SK-N-SH treated with all-trans-retinoic acid at 6 μM for 48 hours (cell line): ENCODE measurements around the gene TCF23.

Experiments used
- ATAC-seq: fragments of 200-7000 bp; cut with Tn5 transposase; 3 replicates; pipeline ENCODE4 v1.9.1; 2020; ENCODE audit warnings: mild to moderate bottlenecking, moderate library complexity
- ARNTL ChIP-seq: fragments of 450-650 bp; formaldehyde crosslinking; IDR thresholded peaks from 2 replicates; pipeline ENCODE4 v1.5.0; 2020; ENCODE audit warnings: low read depth, mild to moderate bottlenecking, moderate library complexity, borderline replicate concordance
- BACH2 ChIP-seq: fragments of 250-450 bp; sonication (Bioruptor Pico); IDR thresholded peaks from 2 replicates; pipeline ENCODE4 v1.9.0; 2021; ENCODE audit warnings: mild to moderate bottlenecking, borderline replicate concordance
- CREB5 ChIP-seq: fragments of 250-450 bp; sonication (Bioruptor Pico); IDR thresholded peaks from 2 replicates; pipeline ENCODE4 v1.5.1; 2020; ENCODE audit warnings: low read depth, mild to moderate bottlenecking, moderate library complexity
- CSDC2 ChIP-seq: fragments of 250-450 bp; sonication (Bioruptor Pico); IDR thresholded peaks from 2 replicates; pipeline ENCODE4 v1.5.0; 2020; ENCODE audit warnings: mild to moderate bottlenecking, moderate library complexity
- CSRNP3 ChIP-seq: fragments of 250-450 bp; sonication (Bioruptor Pico); IDR thresholded peaks from 2 replicates; pipeline ENCODE4 v1.5.1; 2021; ENCODE audit warnings: mild to moderate bottlenecking, moderate library complexity
- GLIS3 ChIP-seq: fragments of 250-450 bp; sonication (Bioruptor Pico); IDR thresholded peaks from 2 replicates; pipeline ENCODE4 v1.5.0; 2020; ENCODE audit warnings: mild to moderate bottlenecking, moderate library complexity
- ISL1 ChIP-seq: fragments of 250-450 bp; sonication (Bioruptor Pico); IDR thresholded peaks from 2 replicates; pipeline ENCODE4 v2.1.2; 2022; ENCODE audit warnings: mild to moderate bottlenecking, moderate library complexity
- OSR1 ChIP-seq: fragments of 250-450 bp; sonication (Bioruptor Pico); IDR thresholded peaks from 2 replicates; pipeline ENCODE4 v1.8.0; 2022; ENCODE audit warnings: moderate library complexity, mild to moderate bottlenecking, inconsistent platforms
- POU6F1 ChIP-seq: fragments of 250-450 bp; sonication (Bioruptor Pico); IDR thresholded peaks from 2 replicates; pipeline ENCODE4 v1.8.0; 2021; ENCODE audit warnings: low read depth, mild to moderate bottlenecking, moderate library complexity, borderline replicate concordance
- PPARA ChIP-seq: fragments of 250-450 bp; sonication (Bioruptor Pico); IDR thresholded peaks from 2 replicates; pipeline ENCODE4 v1.5.0; 2020; ENCODE audit warnings: mild to moderate bottlenecking, borderline replicate concordance
- RARB ChIP-seq: fragments of 250-450 bp; sonication (Bioruptor Pico); IDR thresholded peaks from 2 replicates; pipeline ENCODE4 v1.8.0; 2021; ENCODE audit warnings: mild to moderate bottlenecking, moderate library complexity
- SNAI2 ChIP-seq: fragments of 250-450 bp; sonication (Bioruptor Pico); IDR thresholded peaks from 2 replicates; pipeline ENCODE4 v1.5.0; 2020; ENCODE audit warnings: mild to moderate bottlenecking, moderate library complexity
- TCF4 ChIP-seq: fragments of 250-450 bp; sonication (Bioruptor Pico); IDR thresholded peaks from 2 replicates; pipeline ENCODE4 v1.8.0; 2021; ENCODE audit warnings: mild to moderate bottlenecking, moderate library complexity, borderline replicate concordance
- TOX ChIP-seq: fragments of 250-450 bp; sonication (Bioruptor Pico); IDR thresholded peaks from 2 replicates; pipeline ENCODE4 v1.8.0; 2021; ENCODE audit warnings: mild to moderate bottlenecking, moderate library complexity, borderline replicate concordance
- TSHZ2 ChIP-seq: fragments of 250-450 bp; sonication (Bioruptor Pico); IDR thresholded peaks from 2 replicates; pipeline ENCODE4 v1.5.0; 2020; ENCODE audit warnings: mild to moderate bottlenecking, moderate library complexity
- ZC3H10 ChIP-seq: fragments of 250-450 bp; sonication (Bioruptor Pico); IDR thresholded peaks from 2 replicates; pipeline ENCODE4 v1.5.1; 2021; ENCODE audit warnings: mild to moderate bottlenecking, moderate library complexity
- ZFP3 ChIP-seq: fragments of 250-450 bp; sonication (Bioruptor Pico); IDR thresholded peaks from 2 replicates; pipeline ENCODE4 v1.5.0; 2020; ENCODE audit warnings: mild to moderate bottlenecking, moderate library complexity
- ZFP30 ChIP-seq: fragments of 450-650 bp; formaldehyde crosslinking; IDR thresholded peaks from 2 replicates; pipeline ENCODE4 v1.5.0; 2022; ENCODE audit warnings: mild to moderate bottlenecking, moderate library complexity
- ZNF565 ChIP-seq: fragments of 450-650 bp; formaldehyde crosslinking; conservative IDR thresholded peaks from 2 replicates; pipeline ENCODE4 v1.5.0; 2020; ENCODE audit warnings: low read depth, mild to moderate bottlenecking, moderate library complexity
- ZNF70 ChIP-seq: fragments of 450-650 bp; formaldehyde crosslinking; IDR thresholded peaks from 2 replicates; pipeline ENCODE4 v1.5.0; 2020; ENCODE audit warnings: mild to moderate bottlenecking, moderate library complexity

TCF23 gene

GRCh38 chr2:27204566-27204965, 55.8 kb downstream of the TCF23 start:
- ATAC-seq: no peak
- TF ChIP-seq CREB5 (CRISPR knock-in tag): no peak
- no peak for TF ChIP-seq CSDC2
- no peak for TF ChIP-seq SNAI2 (CRISPR knock-in tag)
- TF ChIP-seq BACH2 (CRISPR knock-in tag): no peak
- no peak for TF ChIP-seq GLIS3 (CRISPR knock-in tag)
- TF ChIP-seq ZNF565 (CRISPR knock-in tag): no peak
- TF ChIP-seq ZFP30 (CRISPR knock-in tag): no peak
- TF ChIP-seq ZFP3 (CRISPR knock-in tag): no peak
- no peak for TF ChIP-seq RARB (CRISPR knock-in tag)
- no peak for TF ChIP-seq TCF4 (CRISPR knock-in tag)
- no peak for TF ChIP-seq CSRNP3 (CRISPR knock-in tag)
- TF ChIP-seq PPARA (CRISPR knock-in tag): no peak
- no peak for TF ChIP-seq OSR1 (CRISPR knock-in tag)
- TF ChIP-seq ZNF70 (CRISPR knock-in tag): no peak
- no peak for TF ChIP-seq ARNTL (CRISPR knock-in tag)
- TF ChIP-seq ISL1 (CRISPR knock-in tag): no peak

- TF ChIP-seq SNAI2 (CRISPR knock-in tag) (no peak), TOX (CRISPR knock-in tag) (no peak), RARB (CRISPR knock-in tag) (no peak), CSRNP3 (CRISPR knock-in tag) (no peak), PPARA (CRISPR knock-in tag) (no peak), ZFP3 (CRISPR knock-in tag) (no peak), GLIS3 (CRISPR knock-in tag) (no peak), CSDC2 (no peak), TSHZ2 (CRISPR knock-in tag) (no peak), CREB5 (CRISPR knock-in tag) (no peak), ZC3H10 (no peak)
- no peak for ATAC-seq
These were observed 56.4 kb downstream of the TCF23 start for GRCh38 chr2:27205206-27205605.

- TF ChIP-seq BACH2 (CRISPR knock-in tag) (no peak), POU6F1 (CRISPR knock-in tag) (no peak), CSRNP3 (CRISPR knock-in tag) (no peak), ZNF565 (CRISPR knock-in tag) (no peak), RARB (CRISPR knock-in tag) (no peak), PPARA (CRISPR knock-in tag) (no peak), ZFP30 (CRISPR knock-in tag) (no peak), CSDC2 (no peak), TCF4 (CRISPR knock-in tag) (no peak), CREB5 (CRISPR knock-in tag) (no peak), SNAI2 (CRISPR knock-in tag) (no peak)
- no peak for ATAC-seq
These were observed 57.5 kb downstream of the TCF23 start for GRCh38 chr2:27206346-27206745.
